ENCODE results near the gene SLC25A51.
A peak's percentile ranks its signal among the peaks of the same experiment; 100 is the strongest.

SLC25A51 gene

GRCh38 chr9:37903647-37904444 lies at the start of gene SLC25A51:
Gene SLC25A51 (minus strand): TSS chr9:37904127. CDS start chr9:37888550, 15,577 bp downstream.
- peak; percentile 66 to 84 for DNase-seq

DNA sequence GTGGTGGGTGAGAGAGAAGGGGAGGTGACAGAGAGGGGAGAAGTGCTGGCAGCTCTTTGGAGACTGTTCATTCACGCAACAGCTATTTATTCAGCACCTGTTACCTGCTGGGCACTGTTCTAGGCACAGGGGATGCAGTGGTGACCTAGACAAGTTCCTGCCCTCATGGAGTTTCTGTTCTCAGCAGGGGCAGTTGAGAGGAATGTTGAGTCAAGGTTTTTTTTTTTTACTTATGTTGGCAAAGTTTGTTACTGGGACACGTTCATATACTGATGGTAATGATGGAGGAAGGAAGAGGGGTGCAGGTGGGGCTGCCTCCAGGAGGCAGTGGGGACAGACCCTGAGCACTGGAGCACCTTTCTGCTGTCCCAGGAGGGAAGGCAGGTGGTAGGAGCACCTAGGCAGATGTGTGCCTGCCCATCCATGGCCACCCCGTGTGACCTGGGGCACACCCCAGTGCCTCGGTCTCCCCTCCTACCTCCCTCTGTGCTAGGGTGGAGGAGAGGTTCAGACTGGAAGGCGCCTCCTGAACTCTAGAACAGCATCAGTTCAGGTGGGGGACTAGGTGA lies 49.4 kb upstream of the SLC25A51 start:
- no peak for DNase-seq

GRCh38 chr9:37952731-37953130 lies 48.8 kb upstream of the SLC25A51 start:
- DNase-seq: no peak

GRCh38 chr9:37951671-37952449 lies 47.9 kb upstream of the SLC25A51 start:
- no peak for DNase-seq

- no peak for DNase-seq
Measured at GRCh38 chr9:37950561-37950960, 46.6 kb upstream of the SLC25A51 start.

DNA sequence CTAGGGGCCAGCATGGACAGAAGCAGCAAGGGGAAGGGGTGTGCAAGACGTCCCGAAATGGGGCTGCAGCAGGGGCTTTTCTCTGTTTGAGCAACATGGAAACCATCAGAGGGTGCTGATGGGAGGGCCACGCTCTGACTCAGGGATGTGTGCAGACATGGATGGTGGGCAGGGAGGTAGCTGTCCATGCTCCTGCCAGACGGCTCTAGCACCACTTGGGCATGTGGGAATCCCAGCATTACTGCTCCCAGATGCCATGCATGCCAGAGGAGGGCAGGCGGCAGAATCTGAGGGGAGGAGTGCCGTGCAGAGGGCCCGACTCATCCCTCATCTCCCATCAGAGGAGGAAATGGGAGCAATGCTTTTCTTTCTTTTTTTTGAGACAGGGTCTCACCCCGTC lies 45.6 kb upstream of the SLC25A51 start:
- DNase-seq: no peak

- DNase-seq: no peak
Measured at GRCh38 chr9:37948417-37948980, 44.6 kb upstream of the SLC25A51 start.

- DNase-seq: no peak
Measured at GRCh38 chr9:37947977-37948376, 44.0 kb upstream of the SLC25A51 start.

GRCh38 chr9:37947471-37947870 lies 43.5 kb upstream of the SLC25A51 start:
- no peak for DNase-seq

DNA sequence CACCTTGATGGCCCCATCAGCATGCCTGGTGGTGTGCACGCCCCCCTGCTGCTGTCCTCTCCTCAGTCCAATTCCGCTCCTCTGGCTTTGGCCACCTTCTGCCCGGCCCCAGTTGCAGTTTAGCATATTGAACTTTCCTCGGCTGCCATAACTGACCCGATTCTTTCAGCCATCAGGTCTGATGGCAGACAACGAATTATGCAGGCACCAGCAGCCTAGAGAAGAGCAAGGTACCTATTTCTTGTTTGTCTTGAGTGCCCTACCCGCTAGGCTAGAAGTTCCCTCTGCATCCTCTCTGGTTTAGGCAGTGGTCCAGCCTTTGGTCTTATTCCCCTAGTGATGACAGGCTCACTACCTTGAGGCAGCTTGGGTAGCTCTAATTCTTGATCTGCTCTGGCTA lies 43.0 kb upstream of the SLC25A51 start:
- no peak for DNase-seq

GRCh38 chr9:37946041-37946440 lies 42.1 kb upstream of the SLC25A51 start:
- no peak for DNase-seq

GRCh38 chr9:37944671-37945481 lies 40.9 kb upstream of the SLC25A51 start:
- no peak for DNase-seq

GRCh38 chr9:37944266-37944650 lies 40.3 kb upstream of the SLC25A51 start:
- DNase-seq: no peak

GRCh38 chr9:37943345-37944265 lies 39.7 kb upstream of the SLC25A51 start:
- DNase-seq: no peak

GRCh38 chr9:37942621-37943344 lies 38.9 kb upstream of the SLC25A51 start:
- DNase-seq: no peak

GRCh38 chr9:37941253-37941652 lies 37.3 kb upstream of the SLC25A51 start:
- DNase-seq: no peak

DNA sequence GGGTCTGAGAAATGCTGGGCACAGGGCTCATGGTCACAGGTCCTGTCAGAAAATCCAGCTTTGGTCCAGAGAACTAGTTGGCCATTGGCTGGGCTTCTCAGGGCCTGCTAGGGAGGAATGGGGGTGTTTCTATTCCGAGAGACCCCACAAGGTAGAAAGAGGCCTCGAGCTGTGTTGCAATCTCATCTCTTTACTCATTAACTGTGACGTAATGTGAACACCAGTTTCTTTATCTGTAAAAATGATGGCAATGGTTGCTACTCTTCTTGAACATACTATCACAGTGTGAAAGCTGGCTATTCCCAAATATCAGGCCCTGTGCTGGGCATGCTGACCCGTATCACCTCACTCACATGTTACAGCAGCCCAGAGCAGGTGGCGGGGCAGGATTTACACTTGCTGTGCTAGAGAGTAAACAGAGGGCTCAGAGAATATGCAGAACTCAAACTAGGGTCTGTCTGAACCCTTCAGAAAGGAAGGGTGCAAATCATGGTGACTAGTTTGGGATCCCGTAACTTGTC lies 35.7 kb upstream of the SLC25A51 start:
- DNase-seq: no peak

GRCh38 chr9:37938121-37938891 lies 34.4 kb upstream of the SLC25A51 start:
- DNase-seq: peak in 1 of 2 experiments; percentile 6

- no peak for DNase-seq
Measured at GRCh38 chr9:37937366-37937765, 33.4 kb upstream of the SLC25A51 start.

GRCh38 chr9:37936965-37937364 lies 33.0 kb upstream of the SLC25A51 start:
- no peak for DNase-seq

All from Kasumi-1 (cell line).